Measurements from ENCODE around the gene HIVEP2.

- peak in 1 of 3 donors; percentile 54 for TF ChIP-seq POLR2AphosphoS5 (IDR thresholded peaks at IDR 0.05)
- TF ChIP-seq, protein P1, sequence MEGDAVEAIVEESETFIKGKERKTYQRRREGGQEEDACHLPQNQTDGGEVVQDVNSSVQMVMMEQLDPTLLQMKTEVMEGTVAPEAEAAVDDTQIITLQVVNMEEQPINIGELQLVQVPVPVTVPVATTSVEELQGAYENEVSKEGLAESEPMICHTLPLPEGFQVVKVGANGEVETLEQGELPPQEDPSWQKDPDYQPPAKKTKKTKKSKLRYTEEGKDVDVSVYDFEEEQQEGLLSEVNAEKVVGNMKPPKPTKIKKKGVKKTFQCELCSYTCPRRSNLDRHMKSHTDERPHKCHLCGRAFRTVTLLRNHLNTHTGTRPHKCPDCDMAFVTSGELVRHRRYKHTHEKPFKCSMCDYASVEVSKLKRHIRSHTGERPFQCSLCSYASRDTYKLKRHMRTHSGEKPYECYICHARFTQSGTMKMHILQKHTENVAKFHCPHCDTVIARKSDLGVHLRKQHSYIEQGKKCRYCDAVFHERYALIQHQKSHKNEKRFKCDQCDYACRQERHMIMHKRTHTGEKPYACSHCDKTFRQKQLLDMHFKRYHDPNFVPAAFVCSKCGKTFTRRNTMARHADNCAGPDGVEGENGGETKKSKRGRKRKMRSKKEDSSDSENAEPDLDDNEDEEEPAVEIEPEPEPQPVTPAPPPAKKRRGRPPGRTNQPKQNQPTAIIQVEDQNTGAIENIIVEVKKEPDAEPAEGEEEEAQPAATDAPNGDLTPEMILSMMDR (IDR thresholded peaks at IDR 0.05 in 8 of 11, conservative IDR thresholded peaks at IDR 0.05 in 3 of 11) = no peak
- TF ChIP-seq POLR2A (IDR thresholded peaks at IDR 0.05) = no peak
Measured at GRCh38 chr6:142935553-142936517, 9.1 kb downstream of the HIVEP2 start.
